Mesenchymal stem cell (in vitro differentiated cells and primary cell): ENCODE data around the gene ZKSCAN1.

ENCODE experiments used
- DNase-seq: peaks from one replicate; pipeline ENCODE4 v3.0.0-alpha.2; 2013
- H2AFZ ChIP-seq: one replicate; pipeline ENCODE4 v1.6.1; 2013; ENCODE audit warnings: low read depth, mild to moderate bottlenecking, control low read depth, inconsistent platforms, low read length, moderate library complexity
- H2AK5ac ChIP-seq: 2 replicates; pipeline ENCODE4 v1.6.1; 2013; ENCODE audit warnings: low read length, moderate library complexity, mild to moderate bottlenecking, inconsistent platforms; ENCODE audit not compliant: severe bottlenecking
- H2BK120ac ChIP-seq: one replicate; pipeline ENCODE4 v1.6.1; 2013; ENCODE audit warnings: low read depth, mild to moderate bottlenecking, inconsistent platforms, low read length, moderate library complexity
- H2BK12ac ChIP-seq, 2 experiments: one replicate each; pipeline ENCODE4 v1.6.1; 2013; ENCODE audit warnings: inconsistent platforms in 2 of 2, low read length in 2 of 2, mild to moderate bottlenecking in 2 of 2, moderate library complexity in 2 of 2, control low read depth in 1 of 2
- H2BK15ac ChIP-seq: one replicate; pipeline ENCODE4 v1.6.1; 2013; ENCODE audit warnings: mild to moderate bottlenecking, low read depth, inconsistent platforms; ENCODE audit not compliant: poor library complexity, severe bottlenecking
- H2BK5ac ChIP-seq: 2 replicates; pipeline ENCODE4 v1.6.1; 2013; ENCODE audit warnings: low read depth, mild to moderate bottlenecking, low read length, control low read depth, inconsistent platforms; ENCODE audit not compliant: poor library complexity, severe bottlenecking
- H3K14ac ChIP-seq, 2 experiments: one replicate each; pipeline ENCODE4 v1.6.1; 2013; ENCODE audit warnings: inconsistent platforms in 2 of 2, low read length in 2 of 2, control low read depth in 1 of 2, mild to moderate bottlenecking in 1 of 2, moderate library complexity in 1 of 2
- H3K18ac ChIP-seq, 2 experiments: one replicate each; pipeline ENCODE4 v1.6.1; 2013; ENCODE audit warnings: inconsistent platforms in 2 of 2, low read length in 2 of 2, control low read depth in 1 of 2, low read depth in 1 of 2, mild to moderate bottlenecking in 1 of 2
- H3K23ac ChIP-seq, 2 experiments: one replicate each; pipeline ENCODE4 v1.6.1; 2013; ENCODE audit warnings: inconsistent platforms in 2 of 2, low read length in 2 of 2, mild to moderate bottlenecking in 2 of 2, moderate library complexity in 2 of 2, control low read depth in 1 of 2
- H3K27ac ChIP-seq: 2 replicates; pipeline ENCODE4 v1.5.1; 2013; ENCODE audit warnings: mild to moderate bottlenecking, moderate library complexity, low read length, control low read depth, inconsistent platforms; ENCODE audit not compliant: poor library complexity, severe bottlenecking
- H3K27me3 ChIP-seq, 2 experiments: 2 replicates each; pipeline versions ENCODE4 v1.6.1 to v1.7.0; 2013; ENCODE audit warnings: low read length in 2 of 2, mild to moderate bottlenecking in 2 of 2, moderate library complexity in 2 of 2, control low read depth in 1 of 2, inconsistent platforms in 1 of 2; ENCODE audit not compliant: control insufficient read depth in 1 of 2, insufficient read depth in 1 of 2
- H3K36me3 ChIP-seq, 2 experiments: 2 replicates each; pipeline versions ENCODE4 v1.6.1 to v1.7.0; 2013; ENCODE audit warnings: low read length in 2 of 2, control low read depth in 1 of 2, inconsistent platforms in 1 of 2, low read depth in 1 of 2, mild to moderate bottlenecking in 1 of 2; ENCODE audit not compliant: insufficient read depth in 2 of 2, control insufficient read depth in 1 of 2
- H3K4ac ChIP-seq, 2 experiments: one replicate each; pipeline ENCODE4 v1.6.1; 2013; ENCODE audit warnings: inconsistent platforms in 2 of 2, low read length in 2 of 2, mild to moderate bottlenecking in 2 of 2, moderate library complexity in 2 of 2, control low read depth in 1 of 2, low read depth in 1 of 2
- H3K4me1 ChIP-seq: 2 replicates; pipeline ENCODE4 v1.6.1; 2013; ENCODE audit warnings: low read depth, low read length, control low read depth; ENCODE audit not compliant: control insufficient read depth, insufficient read depth
- H3K4me2 ChIP-seq: 2 replicates; pipeline ENCODE4 v1.6.1; 2013; ENCODE audit warnings: low read length, mild to moderate bottlenecking, inconsistent platforms; ENCODE audit not compliant: poor library complexity, severe bottlenecking
- H3K4me3 ChIP-seq, 2 experiments: 2 replicates each; pipeline versions ENCODE4 v1.5.1 to v1.7.0; 2013; ENCODE audit warnings: low read length in 2 of 2, mild to moderate bottlenecking in 2 of 2, control low read depth in 1 of 2, low read depth in 1 of 2; ENCODE audit not compliant: insufficient read depth in 1 of 2
- H3K79me1 ChIP-seq: replicated peaks from 2 replicates; pipeline ENCODE4 v1.6.1; 2013; ENCODE audit warnings: mild to moderate bottlenecking, control low read depth, low read length, inconsistent platforms; ENCODE audit not compliant: poor library complexity, severe bottlenecking
- H3K9ac ChIP-seq: 2 replicates; pipeline ENCODE4 v1.7.0; 2013; ENCODE audit warnings: mild to moderate bottlenecking, low read length, moderate library complexity
- H3K9me3 ChIP-seq: 2 replicates; pipeline ENCODE4 v1.7.0; 2013; ENCODE audit warnings: mild to moderate bottlenecking, low read length; ENCODE audit not compliant: control insufficient read depth
- H4K8ac ChIP-seq: one replicate; pipeline ENCODE4 v1.6.1; 2013; ENCODE audit warnings: inconsistent platforms, mild to moderate bottlenecking, low read length, moderate library complexity
- H4K91ac ChIP-seq: one replicate; pipeline ENCODE4 v1.6.1; 2013; ENCODE audit warnings: mild to moderate bottlenecking, low read length, inconsistent platforms
- WGBS: methylation state at CpG from one replicate; pipeline ENCODE4 v1.1.7; 2013; ENCODE audit warnings: mixed read lengths; 5-methylcytosine and 5-hydroxymethylcytosine counted together

The ZKSCAN1 gene

GRCh38 chr7:99992330-99993038 lies 22.9 kb upstream of the ZKSCAN1 start:
- Histone ChIP-seq H3K79me1 (no peaks in the 10 kb centered on the region), H3K4me3 (no peak overlapping the region), H3K9me3 (no peaks in the 10 kb centered on the region), H3K9ac (no peak overlapping the region), H2BK120ac (no peak overlapping the region), H2BK15ac (no peak overlapping the region), H4K91ac (no peak overlapping the region), H3K14ac (no peak overlapping the region), H3K23ac (no peak overlapping the region), H3K18ac (no peak overlapping the region), H2AFZ (no peak overlapping the region), H2BK12ac (peak overlapping the region in 1 of 2 experiments; percentile 70), H2AK5ac (no peak overlapping the region), H3K36me3 (no peaks in the 10 kb centered on the region), H3K27me3 (peaks cover 10 to 12% of the 10 kb centered on the region in 2 experiments), H2BK5ac (no peak overlapping the region), H3K4me2 (no peak overlapping the region), H3K4me1 (no peaks in the 10 kb centered on the region), H3K27ac (no peak overlapping the region), H4K8ac (no peak overlapping the region), H3K4ac (no peak overlapping the region)
- DNase-seq: no peak
- WGBS: 88% methylated on average over 20 of the region's 21 CpGs

GRCh38 chr7:99994819-99995218 lies 20.6 kb upstream of the ZKSCAN1 start:
- Histone ChIP-seq H3K4me2 (no peak overlapping the region), H2BK12ac (no peak overlapping the region), H3K23ac (no peak overlapping the region), H3K79me1 (no peaks in the 10 kb centered on the region), H4K8ac (no peak overlapping the region), H3K4ac (no peak overlapping the region), H2AFZ (no peak overlapping the region), H3K27ac (no peak overlapping the region), H2BK15ac (no peak overlapping the region), H3K9me3 (no peaks in the 10 kb centered on the region), H3K18ac (peak overlapping the region in 1 of 2 experiments; percentile 43), H2BK5ac (no peak overlapping the region), H3K27me3 (peaks cover 0 to 8% of the 10 kb centered on the region in 2 experiments), H2BK120ac (no peak overlapping the region), H3K4me1 (no peaks in the 10 kb centered on the region), H3K9ac (peak overlapping the region; percentile 38), H3K4me3 (no peak overlapping the region), H3K14ac (no peak overlapping the region), H3K36me3 (no peaks in the 10 kb centered on the region), H2AK5ac (no peak overlapping the region), H4K91ac (no peak overlapping the region)
- DNase-seq: no peak
- WGBS: 78% methylated on average over 4 of the region's 8 CpGs

- Histone ChIP-seq H2BK15ac (no peak overlapping the region), H3K23ac (no peak overlapping the region), H3K79me1 (no peaks in the 10 kb centered on the region), H4K8ac (no peak overlapping the region), H3K4me3 (peak overlapping the region in 1 of 2 experiments; percentile 73), H2AFZ (no peak overlapping the region), H3K4me2 (no peak overlapping the region), H3K9ac (peak overlapping the region; percentile 84), H4K91ac (no peak overlapping the region), H3K14ac (no peak overlapping the region), H3K9me3 (no peaks in the 10 kb centered on the region), H3K27ac (no peak overlapping the region), H2BK12ac (no peak overlapping the region), H3K4me1 (no peaks in the 10 kb centered on the region), H3K4ac (no peak overlapping the region), H3K36me3 (no peaks in the 10 kb centered on the region), H3K27me3 (peaks cover 0 to 4% of the 10 kb centered on the region in 2 experiments), H2BK5ac (no peak overlapping the region), H2AK5ac (no peak overlapping the region), H3K18ac (no peak overlapping the region), H2BK120ac (no peak overlapping the region)
- 91% methylated on average over 15 of the region's 15 CpGs for WGBS
- DNase-seq: no peak
Measured at GRCh38 chr7:99996755-99997544, 18.4 kb upstream of the ZKSCAN1 start.

GRCh38 chr7:99997545-99998137 lies 17.8 kb upstream of the ZKSCAN1 start:
- Histone ChIP-seq H2BK12ac (peak overlapping the region in 1 of 2 experiments; percentile 32), H3K4ac (no peak overlapping the region), H2BK15ac (no peak overlapping the region), H2AFZ (no peak overlapping the region), H3K4me2 (no peak overlapping the region), H3K18ac (peak overlapping the region in 1 of 2 experiments; percentile 37), H3K9ac (peak overlapping the region; percentile 84), H4K91ac (no peak overlapping the region), H3K9me3 (no peaks in the 10 kb centered on the region), H2AK5ac (no peak overlapping the region), H3K27me3 (peaks cover 0 to under 1% of the 10 kb centered on the region in 2 experiments), H4K8ac (peak overlapping the region; percentile 48), H3K4me1 (no peaks in the 10 kb centered on the region), H2BK5ac (no peak overlapping the region), H3K14ac (no peak overlapping the region), H3K23ac (no peak overlapping the region), H3K4me3 (peak overlapping the region in 1 of 2 experiments; percentile 73), H3K27ac (no peak overlapping the region), H2BK120ac (no peak overlapping the region), H3K36me3 (no peaks in the 10 kb centered on the region), H3K79me1 (no peaks in the 10 kb centered on the region)
- DNase-seq: no peak
- 64% methylated on average over 33 of the region's 35 CpGs for WGBS
